Heart right ventricle (tissue), 16 donors: ENCODE results near the gene PTPRM. TPM values are rescaled to one million over a fixed set of nuclear protein-coding genes. Genes with fewer than 3 reads are reported as not detected.

Source experiments
- ATAC-seq, 8 donors: fragments of 200-7000 bp; cut with Tn5 transposase; one replicate each; pipeline ENCODE4 v1.9.1; 2020; ENCODE audit warnings: mild to moderate bottlenecking in 8 of 8, moderate library complexity in 8 of 8, moderate number of reproducible peaks in 1 of 8
- DNase-seq, 2 donors: peaks; one replicate each; pipeline ENCODE4 v3.0.0-alpha.2; 2020
- H3K27ac ChIP-seq, 10 donors: fragments of 200-600 bp; sonication (generic) in 2 of 10; one replicate each; pipeline versions ENCODE4 v1.5.0 to v1.8.0; 2020 to 2022; ENCODE audit warnings: mild to moderate bottlenecking in 3 of 10
- H3K27me3 ChIP-seq, 7 donors: fragments of 200-600 bp; one replicate each; pipeline ENCODE4 v1.8.0; 2021 to 2022; ENCODE audit warnings: mild to moderate bottlenecking in 2 of 7
- H3K36me3 ChIP-seq, 9 donors: fragments of 200-600 bp; sonication (generic) in 1 of 9; one replicate each; pipeline versions ENCODE4 v1.5.0 to v1.8.0; 2020 to 2022; ENCODE audit warnings: mild to moderate bottlenecking in 2 of 9
- H3K4me1 ChIP-seq, 9 donors: fragments of 200-600 bp; sonication (generic) in 1 of 9; one replicate each; pipeline versions ENCODE4 v1.5.0 to v1.8.0; 2020 to 2022; ENCODE audit warnings: mild to moderate bottlenecking in 4 of 9
- H3K4me3 ChIP-seq, 10 donors: fragments of 200-600 bp; sonication (generic) in 2 of 10; one replicate each; pipeline versions ENCODE4 v1.5.0 to v1.8.0; 2020 to 2022; ENCODE audit warnings: mild to moderate bottlenecking in 7 of 10, moderate library complexity in 2 of 10
- H3K9me3 ChIP-seq, 11 donors: fragments of 200-600 bp in 10 of 11; sonication (generic) in 2 of 11; one replicate each; pipeline versions ENCODE4 v1.5.0 to v1.8.0; 2013 to 2022; ENCODE audit warnings: mild to moderate bottlenecking in 2 of 11, control low read depth in 1 of 11, moderate library complexity in 1 of 11
- CTCF ChIP-seq, 9 donors: fragments of 200-600 bp; sonication (generic) in 2 of 9; IDR thresholded peaks; one replicate each; pipeline versions ENCODE4 v1.5.0 to v1.8.0; 2021 to 2022; ENCODE audit warnings: antibody characterized with exemption in 9 of 9, mild to moderate bottlenecking in 5 of 9, moderate library complexity in 1 of 9
- WGBS, 2 donors: extraction: QIAGEN DNeasy Blood & Tissue Kit; methylation state at CpG; one replicate each; pipeline ENCODE4 v1.1.7; 2013; ENCODE audit warnings: inconsistent platforms in 1 of 2; 5-methylcytosine and 5-hydroxymethylcytosine counted together
- intact Hi-C, 10 donors: fragments of 100-400 bp; cut with DNase I; formaldehyde crosslinking; loops; one replicate each; pipeline versions ENCODE4 v1.11.1 to v1.14.2; 2022
- polyA plus RNA-seq, 2 donors: library from polyadenylated mRNA; stranded (reverse); fragments of 200-250 nt; gene quantifications; one replicate each; pipeline ENCODE4 v1.2.3, GENCODE V29; 2013
- total RNA-seq, 10 donors: library from RNA; stranded (reverse); fragmentation: NEBNext Ultra II Directional in 3 of 10; extraction: Animal tissue kit (Norgen Biotek cat#: 25700) in 3 of 10; gene quantifications; one replicate each; pipeline versions ENCODE4 v1.2.1 to v1.2.4, GENCODE V29; 2021 to 2023
- donor health status: Arrhythmogenic right ventricular cardiomyopathy.
- donor health status: ischemic (EF 13 %, LVEDD 7.1; RV severe dilation, severe dysfunction).
- donor health status: healthy with polysubstance abuse.
- donor health status: DM: no; HTN: yes; CAD: no.
- donor health status: DM: no; HTN: no; CAD: no.
- donor health status: ischemic (EF 25% LVEDD 6.9; RV normal size, moderate dysfunction).
- donor health status: ischemic (EF 25% LVEDD 5.7; RV mildly dilated, moderate dysfunction).
- donor health status: healthy.
- donor health status: DM: yes; HTN: yes; CAD: no.
- donor health status: Ischemic cardiomyopathy.
- donor health status: ischemic (EF 35%, LVEDD 5.7; RV mildly dilated, moderate dysfunction).
- donor health status: nonischemic (EF 11% LVEDD 7.7; RV severe dilation, severe dysfunction).
- donor health status: DM: yes; HTN: yes; CAD: no.
- donor health status: PGD.
- donor health status: ischemic (EF 29% LVEDD 5.4; RV normal size, mild dysfunction).
- donor health status: nonischemic (EF 23%, LVEDD 6.1; RV moderate dilation, normal function).

The PTPRM gene
- total and polyA plus RNA-seq, 12 donors = 81.7 to 170 (median 132) TPM

- peaks cover 0 to 8% (median 0%) of the 10 kb centered on the region in 11 donors for H3K9me3 ChIP-seq
- WGBS, 2 donors = 38 to 59% methylated on average over 8 of the region's 8 CpGs
- no peaks in the 10 kb centered on the region for H3K27me3 ChIP-seq
- ATAC-seq = peak in 7 of 8 donors; percentile 44 to 91 (median 82)
- intact Hi-C loops = loop anchor here in 3 of 10 donors (10.0 kb wide), 4 partner anchors 56 to 576 kb away; partner anchors contain the start of gene PTPRM (in 1 of the 3)
- peak; percentile 26 to 30 for DNase-seq
- TF ChIP-seq CTCF (IDR thresholded peaks at IDR 0.05) = no peak
- peaks cover 0 to 27% (median 6%) of the 10 kb centered on the region in 9 donors for H3K36me3 ChIP-seq
- H3K4me1 ChIP-seq = peaks cover 17 to 63% (median 55%) of the 10 kb centered on the region in 9 donors
- H3K4me3 ChIP-seq = no peak overlapping the region
- peak overlapping the region; percentile 17 to 86 (median 67) for H3K27ac ChIP-seq
Observed at GRCh38 chr18:8140841-8141501, 573.9 kb downstream of the PTPRM start.

- Histone ChIP-seq H3K27ac (peak overlapping the region; percentile 46 to 86 (median 67)), H3K27me3 (no peaks in the 10 kb centered on the region), H3K4me3 (no peak overlapping the region), H3K9me3 (peaks cover 0 to 19% (median 0%) of the 10 kb centered on the region in 11 donors), H3K36me3 (peaks cover 0 to 31% (median 6%) of the 10 kb centered on the region in 9 donors), H3K4me1 (peaks cover 17 to 62% (median 55%) of the 10 kb centered on the region in 9 donors)
- ATAC-seq = peak in 3 of 8 donors; percentile 50 to 62 (median 57)
- DNase-seq = peak in 1 of 2 donors; percentile 21
- no peak for TF ChIP-seq CTCF (IDR thresholded peaks at IDR 0.05)
- 50 to 61% methylated on average over 8 of the region's 8 CpGs for WGBS, 2 donors
- intact Hi-C loops = loop anchor here in 3 of 10 donors (10.0 kb wide), 4 partner anchors 57 to 577 kb away; partner anchors contain the start of gene PTPRM (in 1 of the 3)
Observed at GRCh38 chr18:8142131-8142711, 575.1 kb downstream of the PTPRM start.

- 54 to 59% methylated on average over 2 of the region's 2 CpGs for WGBS, 2 donors
- Histone ChIP-seq H3K4me1 (peaks cover 17 to 62% (median 55%) of the 10 kb centered on the region in 9 donors), H3K36me3 (peaks cover 0 to 31% (median 6%) of the 10 kb centered on the region in 9 donors), H3K27ac (peak overlapping the region in 9 of 10 donors; percentile 46 to 86 (median 68)), H3K9me3 (peaks cover 0 to 21% (median 0%) of the 10 kb centered on the region in 11 donors), H3K4me3 (no peak overlapping the region), H3K27me3 (no peaks in the 10 kb centered on the region)
- no peak for TF ChIP-seq CTCF (IDR thresholded peaks at IDR 0.05)
- peak in 2 of 8 donors; percentile 26 to 31 for ATAC-seq
- DNase-seq = no peak
- intact Hi-C loops = loop anchor here in 3 of 10 donors (10.0 kb wide), 4 partner anchors 58 to 578 kb away; partner anchors contain the start of gene PTPRM (in 1 of the 3)
Observed at GRCh38 chr18:8142932-8143331, 575.8 kb downstream of the PTPRM start.

GRCh38 chr18:8151181-8151580 lies 584.1 kb downstream of the PTPRM start:
- Histone ChIP-seq H3K4me3 (no peak overlapping the region), H3K27me3 (no peaks in the 10 kb centered on the region), H3K9me3 (peaks cover 0 to 12% (median 0%) of the 10 kb centered on the region in 11 donors), H3K36me3 (peaks cover 0 to 7% (median 0%) of the 10 kb centered on the region in 9 donors), H3K4me1 (peaks cover 0 to 18% (median 6%) of the 10 kb centered on the region in 9 donors), H3K27ac (no peak overlapping the region)
- no peak for TF ChIP-seq CTCF (IDR thresholded peaks at IDR 0.05)
- ATAC-seq = no peak
- no peak for DNase-seq
- 82 to 84% methylated on average over 6 of the region's 6 CpGs for WGBS, 2 donors
- intact Hi-C loops = no loop called here
